Prostate gland (tissue), 2 donors: ENCODE data around the gene RSBN1L. TPM values are rescaled to one million over a fixed set of nuclear protein-coding genes. Genes with fewer than 3 reads are reported as not detected.

Experiments used
- DNase-seq: peaks from one replicate; pipeline ENCODE4 v3.0.0-alpha.2; 2019; ENCODE audit warnings: low spot score
- H3K27ac ChIP-seq, 2 donors: fragments of 200-600 bp; sonication (generic); 2 replicates each; pipeline ENCODE4 v1.5.1; 2017 to 2019
- H3K27me3 ChIP-seq: fragments of 200-600 bp; sonication (generic); replicated peaks from 2 replicates; pipeline ENCODE4 v1.5.1; 2019; ENCODE audit not compliant: insufficient read depth
- H3K36me3 ChIP-seq, 2 donors: fragments of 200-600 bp; sonication (generic); 1 replicate in 1 of 2; 2 replicates in 1 of 2; pipeline versions ENCODE4 v1.5.1 to v1.8.1; 2017 to 2019
- H3K4me1 ChIP-seq: fragments of 200-600 bp; sonication (generic); replicated peaks from 2 replicates; pipeline ENCODE4 v1.5.1; 2019
- H3K4me3 ChIP-seq, 2 donors: fragments of 200-600 bp; sonication (generic); 2 replicates each; pipeline ENCODE4 v1.5.1; 2017 to 2019
- H3K9me3 ChIP-seq: fragments of 200-600 bp; sonication (generic); 2 replicates; pipeline ENCODE4 v1.5.1; 2017
- CTCF ChIP-seq, 4 experiments: fragments of 200-600 bp in 2 of 4; fragments of 450-650 bp in 2 of 4; sonication (generic) in 2 of 4; IDR thresholded peaks; 1 replicate in 3 of 4; 2 replicates in 1 of 4; pipeline ENCODE4 v1.5.1; 2016 to 2019; ENCODE audit warnings: antibody characterized with exemption in 4 of 4, mild to moderate bottlenecking in 2 of 4, moderate library complexity in 2 of 4
- POLR2A ChIP-seq: fragments of 450-650 bp; IDR thresholded peaks from one replicate; pipeline ENCODE4 v1.6.1; 2016; ENCODE audit warnings: antibody characterized with exemption, mild to moderate bottlenecking
- POLR2AphosphoS5 ChIP-seq: sonication (generic); formaldehyde crosslinking; IDR thresholded peaks from one replicate; pipeline ENCODE4 v1.6.1; 2017; ENCODE audit warnings: antibody characterized with exemption
- WGBS: methylation state at CpG from one replicate; pipeline ENCODE4 v1.1.5; 2018; 5-methylcytosine and 5-hydroxymethylcytosine counted together
- intact Hi-C: fragments of 100-400 bp; cut with DNase I; formaldehyde crosslinking; loops from one replicate; pipeline ENCODE4 v1.14.2; 2022
- total RNA-seq, 2 donors: library from RNA; depleted of rRNA; stranded (reverse); fragments of >200 nt; gene quantifications; one replicate each; pipeline ENCODE4 v1.1.0, GENCODE V29; 2016

Gene RSBN1L
- total RNA-seq, 2 donors from 2014 or later, result 19.4 to 20.7 TPM

GRCh38 chr7:77743518-77743917, 47.3 kb downstream of the RSBN1L start:
- no peaks in the 10 kb centered on the region for H3K4me1 ChIP-seq
- TF ChIP-seq CTCF (IDR thresholded peaks at IDR 0.05) (no peak), POLR2AphosphoS5 (no peak), POLR2A (no peak)
- 97% methylated on average over 1 of the region's 1 CpG for WGBS
- no peak overlapping the region for H3K27ac ChIP-seq
- H3K36me3 ChIP-seq, result no peaks in the 10 kb centered on the region
- no peaks in the 10 kb centered on the region for H3K27me3 ChIP-seq
- H3K4me3 ChIP-seq, result no peak overlapping the region
- H3K9me3 ChIP-seq, result no peaks in the 10 kb centered on the region
- no peak for DNase-seq
- intact Hi-C loops, result no loop called here

DNA sequence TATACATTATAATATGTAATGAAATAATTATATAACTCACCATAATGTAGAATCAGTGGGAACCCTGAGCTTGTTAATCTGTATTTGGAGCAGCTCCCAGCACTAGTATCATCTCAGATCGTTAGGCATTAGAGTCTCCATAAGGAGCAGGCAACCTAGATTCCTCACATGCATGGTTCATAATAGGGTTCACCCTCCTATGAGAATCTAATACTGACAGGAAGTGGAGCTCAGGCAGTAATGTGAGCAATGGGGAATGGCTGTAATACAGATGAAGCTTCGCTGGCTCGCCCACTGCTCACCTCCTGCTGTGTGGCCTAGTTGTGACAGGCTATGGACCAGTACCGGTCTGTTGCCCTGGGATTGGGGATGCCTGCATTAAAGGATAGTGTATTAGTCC, 49.5 kb downstream of the RSBN1L start:
- intact Hi-C loops, result no loop called here
- DNase-seq, result no peak
- TF ChIP-seq POLR2AphosphoS5, result no peak
- TF ChIP-seq CTCF (IDR thresholded peaks at IDR 0.05), result no peak
- TF ChIP-seq POLR2A, result no peak
- Histone ChIP-seq H3K27me3 (no peaks in the 10 kb centered on the region), H3K27ac (no peak overlapping the region), H3K9me3 (no peaks in the 10 kb centered on the region), H3K4me3 (no peak overlapping the region), H3K4me1 (no peaks in the 10 kb centered on the region), H3K36me3 (no peaks in the 10 kb centered on the region)
- 93% methylated on average over 4 of the region's 4 CpGs for whole genome bisulfite sequencing

- no peak overlapping the region for H3K4me3 ChIP-seq
- no peak overlapping the region for H3K27ac ChIP-seq
- TF ChIP-seq POLR2A (no peak), POLR2AphosphoS5 (no peak), CTCF (IDR thresholded peaks at IDR 0.05) (no peak)
- DNase-seq, result no peak
- H3K9me3 ChIP-seq, result no peaks in the 10 kb centered on the region
- no peaks in the 10 kb centered on the region for H3K27me3 ChIP-seq
- intact Hi-C loops, result no loop called here
- H3K4me1 ChIP-seq, result no peaks in the 10 kb centered on the region
- 96% methylated on average over 6 of the region's 6 CpGs for WGBS
- H3K36me3 ChIP-seq, result no peaks in the 10 kb centered on the region
Observed at GRCh38 chr7:77746164-77746823, 50.0 kb downstream of the RSBN1L start.

GRCh38 chr7:77746824-77747165, 50.5 kb downstream of the RSBN1L start:
- no peak for DNase-seq
- intact Hi-C loops, result no loop called here
- no peaks in the 10 kb centered on the region for H3K27me3 ChIP-seq
- H3K4me3 ChIP-seq, result no peak overlapping the region
- 100% methylated on average over 2 of the region's 2 CpGs for WGBS
- TF ChIP-seq POLR2AphosphoS5 (no peak), CTCF (IDR thresholded peaks at IDR 0.05) (no peak), POLR2A (no peak)
- no peaks in the 10 kb centered on the region for H3K36me3 ChIP-seq
- H3K27ac ChIP-seq, result no peak overlapping the region
- H3K9me3 ChIP-seq, result no peaks in the 10 kb centered on the region
- no peaks in the 10 kb centered on the region for H3K4me1 ChIP-seq

DNA sequence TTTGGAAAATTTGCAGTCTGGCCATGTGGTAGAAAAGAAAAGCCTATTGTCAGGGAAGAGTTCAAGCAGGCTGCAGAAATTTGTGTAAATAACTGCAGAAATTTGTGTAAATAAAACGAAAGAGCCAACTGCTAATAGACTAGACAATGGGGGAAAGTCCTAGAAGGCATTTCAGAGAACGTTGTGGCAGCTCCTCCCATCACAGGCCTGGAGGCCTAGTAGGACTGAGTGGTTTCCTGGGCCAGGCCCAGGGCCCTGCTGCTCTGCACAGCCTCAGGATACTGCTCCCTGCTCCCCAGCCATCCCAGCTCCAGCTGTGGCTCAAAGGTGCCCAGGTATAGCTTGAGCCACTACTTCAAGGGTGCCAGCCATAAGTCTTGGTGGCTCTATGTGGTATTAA, 50.9 kb downstream of the RSBN1L start:
- H3K9me3 ChIP-seq, result no peaks in the 10 kb centered on the region
- DNase-seq, result no peak
- no peaks in the 10 kb centered on the region for H3K4me1 ChIP-seq
- H3K27ac ChIP-seq, result no peak overlapping the region
- 55% methylated on average over 2 of the region's 2 CpGs for WGBS
- H3K4me3 ChIP-seq, result no peak overlapping the region
- H3K27me3 ChIP-seq, result no peaks in the 10 kb centered on the region
- H3K36me3 ChIP-seq, result no peaks in the 10 kb centered on the region
- TF ChIP-seq POLR2AphosphoS5 (no peak), POLR2A (no peak), CTCF (IDR thresholded peaks at IDR 0.05) (no peak)
- intact Hi-C loops, result no loop called here
